HG03565 (cell line): ENCODE results near the gene STK32C.

Experiments
- ATAC-seq: cut with Tn5 transposase; IDR thresholded peaks from one replicate; pipeline ENCODE4 v1.9.1; 2021; ENCODE audit warnings: mild to moderate bottlenecking, moderate library complexity; ENCODE audit not compliant: unreplicated experiment

The STK32C gene

DNA sequence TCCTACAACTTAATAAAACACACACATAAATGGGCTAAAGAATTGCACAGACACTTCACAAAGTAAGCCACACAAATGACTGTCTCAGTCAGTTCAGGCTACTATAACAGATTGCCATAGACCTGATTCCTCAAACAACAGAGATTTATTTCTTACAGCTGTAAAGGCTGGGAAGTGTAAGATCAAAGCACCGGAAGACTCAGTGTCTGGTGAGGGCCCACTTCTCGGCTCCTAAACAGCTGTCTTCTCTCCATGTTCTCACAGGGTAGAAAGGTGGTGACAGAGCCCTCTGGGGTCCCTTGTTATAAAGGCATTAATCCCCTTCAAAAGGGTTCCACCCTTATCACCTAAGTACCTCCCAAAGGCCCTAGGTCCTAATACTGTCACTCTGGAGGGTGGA is 18.3 kb downstream of the STK32C start:
- no peak for ATAC-seq

- ATAC-seq, result no peak
Measured at GRCh38 chr10:132283604-132284382, 24.0 kb downstream of the STK32C start.

DNA sequence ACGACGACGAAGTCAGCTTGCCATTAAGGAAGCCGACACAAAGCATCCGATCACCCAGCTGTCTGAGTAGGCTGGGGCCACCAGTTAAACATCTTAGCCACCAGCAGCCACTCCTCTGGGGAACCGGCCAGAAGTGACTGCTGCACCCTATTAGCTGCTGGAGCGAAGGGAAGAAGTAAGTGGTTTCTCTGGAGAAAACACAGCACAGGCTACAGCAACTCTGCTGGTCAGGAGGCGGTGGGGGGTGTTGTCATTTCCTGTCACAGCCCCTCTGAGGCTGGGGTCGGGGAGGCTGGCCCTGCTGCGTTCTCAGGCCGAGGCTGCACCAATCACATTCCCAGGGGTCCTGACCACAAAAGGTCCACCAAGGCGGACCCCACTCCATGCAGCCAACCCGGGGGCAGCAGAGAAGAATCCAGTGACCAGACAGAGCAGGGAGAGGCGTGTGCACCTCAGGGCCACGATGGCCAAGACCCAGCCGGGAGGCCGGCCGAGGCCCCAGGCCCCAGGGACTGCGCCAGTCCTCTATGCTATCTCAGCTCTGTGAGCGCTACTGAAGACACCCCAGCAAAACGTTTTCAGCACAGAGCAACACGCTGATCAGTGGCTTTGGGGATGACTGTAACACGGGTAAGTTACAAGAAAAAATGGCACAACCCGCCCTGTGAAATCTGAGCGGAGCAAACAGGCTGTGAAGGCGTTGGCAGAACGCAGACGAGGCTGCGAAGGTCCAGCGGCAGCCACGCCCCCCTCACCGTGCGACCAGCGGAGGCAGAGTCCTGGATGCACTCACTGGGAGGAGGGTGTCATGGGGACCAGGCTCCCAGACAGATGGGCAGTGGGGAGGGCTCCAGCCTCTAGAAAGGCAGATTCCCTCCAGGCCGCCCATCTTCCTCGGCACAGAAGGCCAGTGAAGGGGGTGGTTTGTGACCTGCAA is 24.8 kb downstream of the STK32C start:
- no peak for ATAC-seq

DNA sequence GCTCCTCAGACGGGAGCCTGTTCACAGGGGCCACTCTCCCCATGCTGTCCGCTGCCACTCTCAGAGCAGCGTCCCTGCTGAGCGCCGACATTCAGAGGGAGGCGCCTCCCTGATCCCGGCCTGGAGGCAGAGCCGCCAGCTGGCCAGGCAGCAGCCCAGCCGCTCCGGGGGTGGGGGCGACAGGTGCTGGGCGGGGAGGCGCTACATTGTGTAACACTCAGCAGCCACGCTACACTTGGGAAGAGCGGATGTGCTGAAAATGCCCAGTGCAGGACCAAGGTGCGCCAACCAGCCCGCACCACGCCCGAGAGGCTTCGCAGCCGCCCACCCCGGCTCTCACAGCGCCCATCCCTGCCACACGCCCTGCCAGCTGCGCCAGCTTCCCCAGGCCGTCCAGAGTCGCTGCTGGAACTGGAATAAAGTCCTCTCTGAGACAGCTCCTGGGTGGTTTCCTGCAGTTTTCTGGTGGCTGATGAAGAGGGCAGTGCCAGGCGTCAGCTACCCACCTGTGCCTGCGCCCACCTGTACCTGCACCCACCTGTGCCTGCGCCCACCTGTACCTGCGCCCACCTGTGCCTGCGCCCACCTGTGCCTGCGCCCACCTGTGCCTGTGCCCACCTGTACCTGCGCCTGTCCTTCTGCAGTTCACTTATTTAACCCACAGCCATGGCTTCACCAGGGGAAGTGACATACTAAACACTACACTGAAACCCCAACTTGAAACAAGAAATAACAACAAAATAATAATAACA is 25.7 kb downstream of the STK32C start:
- ATAC-seq, result no peak

GRCh38 chr10:132280646-132281074 is 27.1 kb downstream of the STK32C start:
- ATAC-seq, result no peak

DNA sequence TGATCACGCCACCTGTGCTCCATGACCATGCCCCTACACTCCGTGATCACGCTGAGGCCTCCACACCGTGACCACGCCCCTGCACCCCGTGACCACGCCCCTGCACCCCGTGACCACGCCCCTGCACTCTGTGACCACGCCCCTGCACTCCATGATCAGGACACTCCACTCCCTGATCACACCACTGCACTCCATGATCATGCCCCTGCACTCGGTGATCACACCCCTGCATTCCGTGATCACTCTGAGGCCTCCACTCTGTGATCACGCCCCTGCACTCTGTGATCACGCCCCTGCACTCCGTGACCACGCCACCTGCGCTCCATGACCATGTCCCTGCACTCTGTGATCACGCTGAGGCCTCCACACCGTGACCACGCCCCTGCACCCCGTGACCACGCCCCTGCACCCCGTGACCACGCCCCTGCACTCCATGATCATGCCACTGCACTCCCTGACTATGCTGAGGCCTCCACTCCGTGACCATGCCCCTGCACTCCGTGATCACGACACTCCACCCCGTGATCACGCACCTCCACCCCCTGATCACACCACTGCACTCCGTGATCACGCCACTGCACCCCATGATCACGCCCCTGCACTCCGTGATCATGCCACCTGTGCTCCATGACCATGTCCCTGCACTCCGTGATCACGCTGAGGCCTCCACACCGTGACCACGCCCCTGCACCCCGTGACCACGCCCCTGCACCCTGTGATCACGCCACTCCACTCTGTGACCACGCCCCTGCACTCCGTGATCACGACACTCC is 27.7 kb downstream of the STK32C start:
- no peak for ATAC-seq

GRCh38 chr10:132277311-132277741 is 30.4 kb downstream of the STK32C start:
- ATAC-seq, result no peak

- ATAC-seq, result no peak
Measured at GRCh38 chr10:132276706-132277105, 31.0 kb downstream of the STK32C start.

DNA sequence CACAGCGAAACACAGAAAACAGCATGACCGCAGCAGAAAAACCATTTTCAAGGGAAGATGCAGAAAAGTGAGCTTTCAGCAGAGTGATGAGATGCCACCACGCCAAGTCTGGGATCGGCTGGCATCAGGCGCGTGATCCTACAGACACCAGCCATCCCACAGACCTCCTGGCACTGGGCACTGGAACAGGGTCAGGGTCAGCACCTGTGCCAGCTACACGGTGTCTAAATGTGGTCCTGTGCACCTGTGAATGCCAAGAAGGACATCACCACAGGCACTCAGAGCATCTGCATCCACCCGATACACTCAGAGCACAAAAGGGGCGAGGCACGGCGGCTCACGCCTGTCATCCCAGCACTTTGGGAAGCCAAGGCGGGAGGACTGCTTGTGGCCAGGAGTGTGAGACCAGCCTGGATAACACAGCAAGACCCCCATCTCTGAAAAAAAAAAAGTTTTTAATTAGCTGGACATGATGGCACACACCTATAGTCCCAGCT is 31.5 kb downstream of the STK32C start:
- ATAC-seq, result no peak

DNA sequence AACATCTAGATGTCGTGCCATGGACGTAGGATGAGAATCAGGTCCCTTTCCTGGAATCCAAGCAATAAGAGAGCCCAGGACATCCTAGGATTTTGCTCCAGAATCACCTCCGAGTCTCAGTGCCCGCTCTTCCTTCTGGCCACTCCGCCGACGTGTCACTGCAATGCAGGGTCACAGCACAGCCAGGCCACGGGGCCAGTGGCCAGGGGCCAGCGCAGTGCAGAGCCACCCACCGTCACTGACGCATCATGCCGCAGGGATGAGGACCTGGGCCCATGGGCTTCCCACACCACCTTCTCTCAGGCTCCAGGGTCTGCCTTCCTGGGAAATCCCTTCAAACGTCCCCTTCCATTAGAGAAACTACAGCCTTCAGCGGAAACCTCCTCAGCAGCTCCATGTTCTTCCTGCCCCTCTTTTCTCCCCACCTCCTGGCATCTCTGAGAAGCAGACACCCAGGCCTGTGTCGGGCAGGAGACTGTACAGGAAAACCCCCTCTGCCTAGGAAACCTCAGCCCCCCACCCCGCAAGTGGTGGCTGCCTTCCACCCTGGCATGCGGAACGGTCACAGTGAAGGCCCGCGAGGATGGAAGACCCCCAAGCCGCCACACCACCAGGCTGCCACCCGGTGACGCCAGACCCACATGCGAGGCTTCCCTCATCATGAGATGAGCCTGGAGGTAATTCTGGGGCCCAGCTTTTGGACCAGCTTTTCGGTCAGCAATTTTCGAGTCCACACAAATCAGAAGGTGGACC is 32.1 kb downstream of the STK32C start:
- no peak for ATAC-seq

- ATAC-seq, result no peak
Measured at GRCh38 chr10:132274986-132275385, 32.8 kb downstream of the STK32C start.

GRCh38 chr10:132274581-132274980 is 33.2 kb downstream of the STK32C start:
- no peak for ATAC-seq

DNA sequence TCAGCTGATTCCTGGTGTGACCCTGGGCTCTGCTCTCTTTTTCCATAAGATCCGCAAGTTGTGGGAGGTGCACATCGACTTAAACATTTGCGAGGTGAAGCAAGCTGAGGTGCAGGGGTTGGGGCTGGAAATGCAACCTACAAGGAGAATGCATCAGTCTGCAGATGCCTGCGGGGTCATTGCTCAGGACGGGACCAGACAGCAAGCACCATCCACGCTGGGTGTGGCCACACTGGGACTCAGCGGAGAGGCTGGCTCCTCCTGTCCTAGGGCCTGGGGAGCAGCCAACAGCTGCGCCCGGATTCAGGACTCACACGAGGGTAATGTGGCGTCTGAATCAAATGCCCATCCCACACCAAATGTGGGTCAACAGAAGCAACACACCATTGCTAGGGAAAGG is 33.8 kb downstream of the STK32C start:
- no peak for ATAC-seq

GRCh38 chr10:132273304-132273944 is 34.3 kb downstream of the STK32C start:
- no peak for ATAC-seq

DNA sequence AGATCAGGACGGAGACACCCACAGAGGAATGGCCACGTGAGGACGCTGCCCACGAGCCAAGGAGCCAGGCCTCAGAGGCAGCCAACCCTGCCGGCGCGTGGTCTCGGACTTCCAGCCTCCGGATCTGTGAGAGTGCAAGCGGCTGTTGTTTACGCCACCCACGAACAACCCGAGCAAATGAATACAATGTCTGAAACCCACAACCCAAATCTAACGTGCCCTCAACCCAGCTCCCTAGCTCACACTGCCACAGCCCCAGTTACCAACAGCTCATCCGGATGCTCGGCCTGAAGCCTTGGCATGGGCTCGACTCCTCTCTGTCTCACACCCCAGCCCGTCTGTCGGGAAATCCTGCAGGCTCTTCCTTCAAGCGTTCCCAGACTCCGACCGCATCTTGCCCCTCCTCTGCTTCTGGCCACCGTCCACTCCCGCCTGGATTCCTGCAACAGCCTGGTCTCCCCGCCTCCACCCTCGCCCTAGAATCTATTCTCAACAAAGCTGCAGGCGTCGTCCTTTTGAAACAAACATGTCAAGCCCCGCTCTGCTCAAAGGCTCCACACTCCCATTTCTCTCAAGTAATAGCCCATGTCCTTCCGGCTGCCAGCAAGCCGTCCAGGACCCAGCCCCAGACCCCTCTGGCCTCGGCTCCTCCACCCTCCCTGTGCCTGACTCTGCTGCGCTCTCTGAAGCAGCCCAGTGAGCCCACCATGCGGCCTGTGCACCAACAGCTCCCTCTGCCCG is 35.3 kb downstream of the STK32C start:
- ATAC-seq, result no peak

DNA sequence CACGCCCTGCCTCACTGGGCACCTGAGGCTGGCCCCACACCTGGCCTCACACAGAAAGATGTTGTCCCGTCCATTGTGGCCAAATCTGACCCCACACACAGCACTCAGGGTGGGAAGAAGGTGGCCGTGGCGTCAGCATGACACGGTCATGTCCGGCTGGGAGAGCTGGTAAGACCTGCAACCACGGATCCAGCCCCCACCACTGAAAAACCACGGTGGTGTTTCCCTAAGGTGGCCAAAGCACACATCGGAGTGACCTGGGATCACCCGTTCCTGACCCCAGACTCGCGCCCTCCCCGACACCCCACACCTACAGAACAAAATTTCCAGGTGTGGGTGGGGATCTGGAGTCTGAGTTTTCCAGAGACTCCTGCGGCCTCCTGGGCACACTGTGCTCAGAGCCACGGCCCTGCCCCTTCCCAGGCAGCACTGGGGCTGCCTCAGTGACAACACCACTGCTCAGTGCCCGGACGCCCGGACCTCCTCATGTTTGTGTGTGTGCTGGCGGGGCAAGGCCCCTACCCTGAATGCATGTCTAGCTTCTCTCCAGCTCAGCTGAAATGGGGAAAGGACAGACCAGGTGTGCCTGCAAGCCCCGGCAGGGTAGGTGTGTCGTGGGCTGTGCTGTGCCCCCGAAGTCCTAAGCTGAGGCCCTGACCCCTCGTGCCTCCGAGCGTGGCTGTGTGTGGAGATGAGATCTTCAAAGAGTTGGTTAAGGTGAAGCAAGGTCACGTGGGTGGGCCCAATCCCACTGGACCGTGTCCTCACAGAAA is 36.1 kb downstream of the STK32C start:
- no peak for ATAC-seq

DNA sequence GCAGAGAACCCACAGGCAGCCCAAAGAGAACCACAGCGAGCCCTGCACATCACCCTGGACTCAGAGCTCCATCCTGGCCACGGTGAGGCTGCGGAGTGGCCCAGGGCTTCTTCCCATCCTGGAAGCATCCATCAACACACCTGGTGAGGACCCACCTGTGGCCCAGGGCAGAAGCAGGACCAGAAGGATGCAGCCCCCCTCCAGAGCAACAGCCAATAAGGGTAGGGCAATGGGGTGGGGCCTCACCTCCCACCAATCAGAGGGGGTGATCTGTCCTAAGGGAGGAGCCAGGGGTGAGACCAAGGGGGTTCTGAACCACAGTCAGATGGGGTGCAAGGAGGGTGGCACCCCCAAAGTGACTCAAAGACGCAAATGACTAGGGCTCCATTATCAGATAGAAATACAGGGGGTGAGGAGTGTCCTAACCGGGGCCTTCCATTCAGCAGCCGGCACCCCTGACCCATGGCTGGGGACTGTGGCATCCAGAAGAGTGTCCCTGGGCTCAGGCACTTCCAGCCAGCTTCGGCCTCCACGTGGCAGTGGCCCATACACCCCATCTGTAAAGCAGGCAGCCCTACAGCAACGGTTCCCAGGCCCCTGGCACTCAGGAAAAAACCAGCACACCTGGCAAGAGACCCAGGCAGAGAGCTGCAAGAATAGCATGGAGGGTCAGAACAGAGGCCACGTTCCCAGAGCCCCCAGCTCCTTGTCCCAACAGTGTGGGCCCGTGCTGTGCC is 36.9 kb downstream of the STK32C start:
- ATAC-seq, result no peak
